Activated naive CD8-positive, alpha-beta T cell treated with anti-CD3 and anti-CD28 coated beads, Interleukin-2, amount 50 U/mL, for 24 hours (primary cell): ENCODE data around the gene SRC.

Experiments used
- ATAC-seq: fragments of 150-1000 bp; cut with Tn5 transposase; one replicate; pipeline ENCODE4 v1.10.0; 2021
- DNase-seq: peaks from one replicate; pipeline ENCODE4 v3.0.0; 2021
- H3K27ac Mint-ChIP-seq: one replicate; pipeline ENCODE4 v1.8.0; 2021; ENCODE audit warnings: mild to moderate bottlenecking, mixed read lengths
- H3K27me3 Mint-ChIP-seq: one replicate; pipeline ENCODE4 v1.8.0; 2021; ENCODE audit warnings: mixed read lengths
- H3K36me3 Mint-ChIP-seq: one replicate; pipeline ENCODE4 v1.8.0; 2021; ENCODE audit warnings: low read depth, mixed read lengths
- H3K4me1 Mint-ChIP-seq: one replicate; pipeline ENCODE4 v1.8.0; 2021; ENCODE audit warnings: mixed read lengths
- H3K4me3 Mint-ChIP-seq: one replicate; pipeline ENCODE4 v1.8.0; 2021; ENCODE audit warnings: mild to moderate bottlenecking, moderate library complexity, mixed read lengths
- H3K9me3 Mint-ChIP-seq: one replicate; pipeline ENCODE4 v1.8.0; 2021; ENCODE audit warnings: mixed read lengths

The SRC gene

DNA sequence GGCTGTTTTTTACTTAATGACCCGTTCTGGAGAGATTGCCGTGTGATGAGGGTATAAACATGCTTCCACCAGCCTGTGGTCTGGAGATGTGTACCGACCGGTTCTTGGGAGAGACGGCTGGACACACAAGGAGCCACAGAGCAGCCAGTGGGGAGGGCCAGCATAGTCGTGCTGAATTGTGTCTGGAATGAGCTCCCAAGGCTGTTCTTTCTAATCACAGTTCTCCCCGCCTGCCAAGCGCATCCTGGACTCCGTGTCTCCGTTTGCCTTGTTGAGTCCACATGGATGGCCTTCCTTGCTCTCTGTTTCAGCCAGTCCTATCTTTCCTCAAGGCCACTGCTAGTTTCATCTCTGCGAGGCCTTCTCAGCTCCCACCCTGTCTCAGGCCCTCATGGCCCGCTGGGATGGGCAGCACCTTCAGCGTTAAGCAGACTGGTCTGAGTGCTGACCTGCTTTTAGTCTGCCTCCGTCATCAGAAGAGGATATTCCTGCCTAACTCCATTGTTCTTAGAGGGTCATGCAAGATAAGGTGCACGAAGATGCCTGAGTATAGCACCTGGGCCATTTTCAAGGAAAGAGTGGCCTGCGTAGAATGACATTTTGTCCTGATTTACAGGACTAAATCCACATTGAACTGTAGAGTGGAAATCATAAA is 35.9 kb upstream of the SRC start:
- DNase-seq (no peak), ATAC-seq (no peak)
- H3K27me3 Mint-ChIP-seq, result no peaks in the 10 kb centered on the region
- no peak overlapping the region for H3K27ac Mint-ChIP-seq
- no peaks in the 10 kb centered on the region for H3K9me3 Mint-ChIP-seq
- H3K4me3 Mint-ChIP-seq, result no peak overlapping the region
- peaks cover 10% of the 10 kb centered on the region for H3K4me1 Mint-ChIP-seq
- peaks cover 18% of the 10 kb centered on the region for H3K36me3 Mint-ChIP-seq

DNA sequence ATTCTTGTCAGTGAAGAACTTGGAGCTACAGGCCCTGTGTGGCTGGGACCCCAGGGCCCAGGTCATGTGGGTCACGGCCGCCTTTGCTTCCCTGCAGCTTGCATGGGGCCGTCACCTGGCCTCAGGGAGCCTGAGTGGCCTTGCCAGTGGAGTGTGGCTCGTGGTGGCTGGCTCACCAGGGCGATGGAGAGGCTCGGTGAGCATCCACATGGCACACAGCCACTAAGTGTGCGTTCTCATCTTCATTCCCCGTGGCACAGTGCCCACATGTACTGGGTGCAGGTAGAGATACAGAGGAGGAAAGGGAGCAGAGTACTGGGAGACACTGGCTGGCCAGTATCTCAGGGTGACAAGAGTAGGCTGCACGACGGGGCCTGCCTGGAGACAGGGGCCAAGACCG is 35.0 kb upstream of the SRC start:
- DNase-seq, result no peak
- peaks cover 19% of the 10 kb centered on the region for H3K4me1 Mint-ChIP-seq
- no peak overlapping the region for H3K27ac Mint-ChIP-seq
- no peak overlapping the region for H3K4me3 Mint-ChIP-seq
- no peaks in the 10 kb centered on the region for H3K27me3 Mint-ChIP-seq
- no peak for ATAC-seq
- no peaks in the 10 kb centered on the region for H3K9me3 Mint-ChIP-seq
- H3K36me3 Mint-ChIP-seq, result peaks cover 18% of the 10 kb centered on the region

DNA sequence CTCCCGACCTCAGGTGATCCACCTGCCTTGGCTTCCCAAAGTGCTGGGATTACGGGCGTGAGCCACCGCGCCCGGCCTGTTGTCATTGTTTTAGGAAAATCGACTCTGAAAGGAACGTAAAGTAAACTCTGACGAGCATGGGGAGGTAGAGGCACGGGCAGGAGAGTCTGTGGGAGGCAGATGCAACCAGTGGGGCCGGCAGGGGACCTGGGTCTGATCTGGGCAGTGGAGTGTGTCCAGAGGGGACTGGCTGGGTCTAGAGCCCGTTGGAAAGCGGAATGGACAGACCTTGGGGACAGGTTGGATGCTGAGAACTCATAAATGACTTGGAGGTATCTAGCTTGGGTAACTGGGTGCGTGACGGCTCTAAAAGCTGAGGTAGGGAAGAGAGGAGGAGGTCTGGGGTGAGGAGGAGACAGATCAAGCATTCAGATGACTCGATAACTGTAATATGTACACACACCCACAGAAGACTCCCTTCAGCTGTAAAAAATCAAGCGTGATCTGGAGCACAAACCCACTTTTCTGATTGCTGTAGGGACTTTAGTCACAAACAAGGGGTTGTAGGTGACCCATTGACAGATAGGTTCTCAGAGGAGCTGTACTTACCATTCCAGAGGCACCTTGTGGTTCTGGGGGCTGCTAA is 34.1 kb upstream of the SRC start:
- Mint-ChIP-seq H3K9me3 (no peaks in the 10 kb centered on the region), H3K4me3 (no peak overlapping the region), H3K4me1 (peaks cover 28% of the 10 kb centered on the region), H3K27ac (no peak overlapping the region), H3K36me3 (peaks cover 20% of the 10 kb centered on the region), H3K27me3 (no peaks in the 10 kb centered on the region)
- DNase-seq (no peak), ATAC-seq (no peak)

DNA sequence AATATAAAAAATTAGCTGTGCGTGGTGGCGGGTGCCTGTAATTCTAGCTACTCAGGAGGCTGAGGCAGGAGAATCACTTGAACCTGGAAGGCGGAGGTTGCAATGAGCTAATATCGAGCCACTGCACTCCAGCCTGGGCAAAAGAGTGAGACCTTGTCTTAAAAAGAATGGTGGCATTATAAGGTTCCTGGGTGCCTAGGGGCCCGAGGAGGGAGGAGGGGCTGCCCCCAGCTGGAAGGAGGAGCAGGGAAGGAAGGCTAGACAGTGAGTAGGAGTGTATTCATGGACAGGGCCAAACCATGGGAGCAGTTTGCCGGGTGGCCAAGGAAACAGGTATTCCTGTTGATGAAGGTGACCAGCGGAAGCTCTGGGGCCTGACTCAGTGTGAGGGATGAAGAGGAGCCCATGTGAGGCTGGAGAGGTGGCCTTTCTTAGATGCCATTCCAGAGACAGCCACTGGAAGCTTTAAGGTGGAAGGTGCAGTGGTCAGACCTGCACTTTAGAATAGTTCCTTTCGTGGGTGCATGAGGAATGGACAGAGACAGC is 32.3 kb upstream of the SRC start:
- Mint-ChIP-seq H3K27ac (peak overlapping the region; percentile 50), H3K9me3 (no peaks in the 10 kb centered on the region), H3K4me3 (no peak overlapping the region), H3K4me1 (peaks cover 30% of the 10 kb centered on the region), H3K36me3 (peaks cover 11% of the 10 kb centered on the region), H3K27me3 (no peaks in the 10 kb centered on the region)
- no peak for DNase-seq
- ATAC-seq, result no peak

DNA sequence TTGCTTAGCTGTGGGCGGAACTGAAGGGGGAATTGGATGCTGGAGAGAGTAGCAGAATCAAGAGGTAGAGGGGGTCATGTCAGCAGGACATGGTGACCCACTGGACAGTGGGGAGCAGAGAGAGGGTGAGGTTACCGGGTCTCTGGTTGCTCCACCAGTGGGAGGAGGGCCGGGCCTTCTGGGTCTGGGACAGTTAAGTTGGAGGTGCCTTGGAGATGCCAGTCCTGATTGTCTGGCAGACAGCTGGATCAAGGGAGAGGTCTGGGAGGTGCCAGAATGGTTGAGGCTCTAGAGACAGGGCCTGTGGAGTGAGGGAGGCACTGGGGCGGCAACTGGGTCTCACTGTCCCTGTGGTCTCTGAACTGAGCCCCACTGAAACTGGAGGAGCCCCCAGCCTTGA is 31.8 kb upstream of the SRC start:
- H3K27me3 Mint-ChIP-seq, result no peaks in the 10 kb centered on the region
- no peaks in the 10 kb centered on the region for H3K9me3 Mint-ChIP-seq
- H3K27ac Mint-ChIP-seq, result peak overlapping the region; percentile 50
- no peak overlapping the region for H3K4me3 Mint-ChIP-seq
- H3K4me1 Mint-ChIP-seq, result peaks cover 30% of the 10 kb centered on the region
- DNase-seq, result no peak
- no peak for ATAC-seq
- peaks cover 8% of the 10 kb centered on the region for H3K36me3 Mint-ChIP-seq

DNA sequence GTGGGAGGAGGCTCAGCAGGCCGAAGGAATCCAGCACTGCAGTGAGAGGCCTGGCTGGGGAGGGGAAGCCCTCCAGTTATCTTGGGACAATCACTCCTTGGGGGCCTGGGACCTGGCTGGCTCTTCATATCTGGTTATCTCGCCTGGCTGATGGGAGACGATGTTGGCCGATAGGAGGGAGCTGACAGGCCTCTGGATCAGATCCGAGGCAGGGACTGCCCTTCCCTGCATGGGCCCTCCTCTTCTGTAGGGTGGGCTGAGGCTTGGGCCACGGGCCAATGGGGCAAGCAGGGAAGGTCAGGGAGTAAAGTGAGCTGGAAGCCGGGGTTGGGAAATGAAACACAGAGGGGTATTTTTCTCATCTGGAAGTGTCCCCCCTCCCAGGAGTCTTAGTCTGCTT is 31.3 kb upstream of the SRC start:
- ATAC-seq (no peak), DNase-seq (no peak)
- Mint-ChIP-seq H3K9me3 (no peaks in the 10 kb centered on the region), H3K4me1 (peaks cover 30% of the 10 kb centered on the region), H3K4me3 (no peak overlapping the region), H3K36me3 (peaks cover 8% of the 10 kb centered on the region), H3K27me3 (no peaks in the 10 kb centered on the region), H3K27ac (no peak overlapping the region)

DNA sequence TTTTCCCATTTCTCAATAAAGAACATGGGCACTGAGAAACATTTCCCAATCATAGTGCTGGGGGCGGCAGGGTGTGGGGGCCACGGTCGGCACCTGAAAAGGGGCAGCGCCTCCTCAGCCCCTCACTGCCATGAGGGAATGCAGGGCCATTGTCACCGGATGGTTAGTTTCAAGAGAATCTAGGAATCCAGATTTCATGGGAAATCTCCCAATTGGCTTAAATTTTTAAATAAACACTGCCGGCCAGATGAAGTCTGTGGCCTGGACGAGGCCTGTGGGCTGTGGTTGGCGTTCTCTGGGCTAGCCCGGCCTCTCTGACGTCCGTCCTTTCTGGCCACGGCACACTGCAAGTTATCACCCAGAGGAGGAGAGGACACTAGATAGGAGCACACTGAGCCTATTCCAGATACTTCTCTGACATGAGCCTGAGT is 30.9 kb upstream of the SRC start:
- Mint-ChIP-seq H3K36me3 (peaks cover 8% of the 10 kb centered on the region), H3K27ac (no peak overlapping the region)

DNA sequence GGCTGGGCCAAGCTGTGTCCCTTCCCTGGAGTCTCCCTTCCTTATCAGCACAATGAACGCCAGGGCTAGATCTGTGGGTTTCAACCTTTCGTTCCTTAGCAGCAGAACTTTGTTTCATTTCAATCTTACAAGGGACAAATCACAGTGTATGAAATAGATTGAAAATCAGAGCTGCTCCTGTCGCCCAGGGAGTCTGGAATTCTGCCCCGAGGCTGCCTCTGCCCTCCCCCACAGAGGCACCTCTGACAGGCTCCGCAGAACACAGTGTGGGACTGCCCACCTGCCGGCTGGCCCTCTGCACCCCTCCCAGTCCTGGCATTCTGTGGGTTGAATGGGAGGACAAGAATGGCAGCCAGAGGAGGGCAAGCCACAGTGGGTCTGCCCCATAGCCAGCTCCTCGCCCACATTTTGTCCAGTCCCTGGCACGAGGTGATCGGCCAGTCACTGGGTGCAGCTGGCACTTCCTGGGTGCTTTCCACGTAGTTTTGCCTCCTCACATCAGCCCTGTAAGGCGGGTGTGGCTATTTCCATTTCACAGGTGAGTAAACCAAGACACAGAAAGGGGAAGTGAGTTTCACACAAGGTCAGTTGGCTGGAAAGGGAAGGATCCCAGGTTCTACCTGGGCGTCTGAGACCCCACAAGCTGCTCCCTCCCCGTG is 30.4 kb upstream of the SRC start:
- Mint-ChIP-seq H3K9me3 (no peaks in the 10 kb centered on the region), H3K27ac (peak overlapping the region; percentile 72), H3K4me3 (no peak overlapping the region), H3K4me1 (peaks cover 30% of the 10 kb centered on the region), H3K36me3 (peaks cover 6% of the 10 kb centered on the region), H3K27me3 (no peaks in the 10 kb centered on the region)
- peak; percentile 10 for ATAC-seq
- no peak for DNase-seq

More for the DNA sequence above, 30.9 kb upstream of the SRC start:
- H3K9me3 Mint-ChIP-seq, result no peaks in the 10 kb centered on the region
- H3K27me3 Mint-ChIP-seq, result no peaks in the 10 kb centered on the region
- DNase-seq, result no peak
- H3K4me3 Mint-ChIP-seq, result no peak overlapping the region
- no peak for ATAC-seq
- H3K4me1 Mint-ChIP-seq, result peaks cover 30% of the 10 kb centered on the region

DNA sequence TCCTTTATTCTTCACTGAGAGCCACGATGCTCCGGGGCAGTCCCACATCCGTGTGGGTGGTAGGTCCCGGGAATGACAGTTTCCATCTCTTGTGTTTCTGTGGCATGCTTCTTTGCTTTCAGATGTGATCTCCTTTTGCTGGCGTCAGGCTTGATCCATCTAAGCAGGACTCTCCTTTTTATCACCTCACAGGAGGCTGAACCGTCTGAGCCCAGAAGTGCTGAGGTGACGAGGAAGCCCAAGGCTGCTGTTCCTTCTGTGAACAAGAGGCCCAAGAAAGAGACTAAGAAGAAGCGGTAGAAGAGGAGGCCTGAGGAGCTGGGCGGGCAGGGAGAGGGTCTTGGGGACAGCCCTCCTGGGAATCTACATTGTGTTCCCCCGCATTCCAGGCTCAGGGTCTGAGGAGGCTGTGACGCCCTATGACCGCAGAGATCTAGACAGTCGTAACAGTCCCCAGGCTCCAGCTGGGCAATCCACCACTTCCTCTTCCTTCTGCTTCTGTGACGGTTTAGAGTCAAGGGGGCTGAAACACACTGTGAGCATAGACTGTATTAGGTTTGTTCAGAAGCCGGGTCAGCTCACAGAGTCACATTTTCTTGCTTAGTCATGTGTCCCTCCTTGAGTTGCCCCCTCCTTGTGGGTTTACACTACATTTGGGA is 29.7 kb upstream of the SRC start:
- no peaks in the 10 kb centered on the region for H3K9me3 Mint-ChIP-seq
- DNase-seq (no peak), ATAC-seq (peak; percentile 65)
- H3K4me3 Mint-ChIP-seq, result no peak overlapping the region
- H3K36me3 Mint-ChIP-seq, result peaks cover 2% of the 10 kb centered on the region
- H3K27ac Mint-ChIP-seq, result peak overlapping the region; percentile 72
- no peaks in the 10 kb centered on the region for H3K27me3 Mint-ChIP-seq
- H3K4me1 Mint-ChIP-seq, result peaks cover 30% of the 10 kb centered on the region

DNA sequence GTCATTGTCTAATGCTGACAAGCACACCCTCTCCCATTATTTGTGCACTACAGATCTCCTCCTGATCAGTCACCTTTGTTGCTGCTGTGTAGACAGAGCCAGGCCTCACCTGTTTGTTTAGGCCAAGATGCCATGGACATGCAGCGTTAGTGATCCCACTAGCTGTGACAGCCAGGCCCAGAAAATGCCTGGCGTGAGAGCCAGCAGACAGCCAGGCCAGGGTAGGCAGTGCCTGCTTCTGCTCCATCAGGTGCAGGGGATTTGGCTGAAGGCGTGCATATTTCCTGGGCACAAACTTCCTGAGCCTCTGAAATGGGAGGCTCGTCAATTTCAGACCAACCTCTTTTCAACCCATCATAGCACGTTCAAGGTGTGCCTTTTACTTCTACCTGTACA is 29.2 kb upstream of the SRC start:
- no peak for ATAC-seq
- no peak for DNase-seq
- Mint-ChIP-seq H3K27me3 (no peaks in the 10 kb centered on the region), H3K9me3 (no peaks in the 10 kb centered on the region), H3K27ac (peak overlapping the region; percentile 72), H3K36me3 (peaks cover 2% of the 10 kb centered on the region), H3K4me3 (no peak overlapping the region), H3K4me1 (peaks cover 30% of the 10 kb centered on the region)

DNA sequence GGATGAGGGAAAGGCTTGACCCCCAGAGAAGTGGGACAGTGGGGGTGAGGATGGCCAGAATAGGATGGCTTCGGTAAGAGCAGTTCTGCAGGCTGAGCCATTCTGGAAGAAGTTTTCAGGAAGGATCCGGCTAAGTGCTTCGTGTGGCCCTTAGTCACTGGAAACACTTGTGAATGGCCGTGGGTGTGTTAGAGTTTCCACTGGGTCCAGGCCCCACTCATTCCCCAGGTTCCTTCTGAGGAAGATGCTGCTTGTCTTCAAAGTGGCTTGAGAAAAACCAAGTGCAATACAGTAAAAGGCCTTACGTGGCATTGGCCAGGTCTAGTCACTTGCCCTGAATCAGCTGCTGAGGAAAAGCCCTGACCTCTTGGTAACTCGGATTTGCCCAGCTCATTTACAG is 28.6 kb upstream of the SRC start:
- Mint-ChIP-seq H3K36me3 (peaks cover 2% of the 10 kb centered on the region), H3K4me3 (no peak overlapping the region)

DNA sequence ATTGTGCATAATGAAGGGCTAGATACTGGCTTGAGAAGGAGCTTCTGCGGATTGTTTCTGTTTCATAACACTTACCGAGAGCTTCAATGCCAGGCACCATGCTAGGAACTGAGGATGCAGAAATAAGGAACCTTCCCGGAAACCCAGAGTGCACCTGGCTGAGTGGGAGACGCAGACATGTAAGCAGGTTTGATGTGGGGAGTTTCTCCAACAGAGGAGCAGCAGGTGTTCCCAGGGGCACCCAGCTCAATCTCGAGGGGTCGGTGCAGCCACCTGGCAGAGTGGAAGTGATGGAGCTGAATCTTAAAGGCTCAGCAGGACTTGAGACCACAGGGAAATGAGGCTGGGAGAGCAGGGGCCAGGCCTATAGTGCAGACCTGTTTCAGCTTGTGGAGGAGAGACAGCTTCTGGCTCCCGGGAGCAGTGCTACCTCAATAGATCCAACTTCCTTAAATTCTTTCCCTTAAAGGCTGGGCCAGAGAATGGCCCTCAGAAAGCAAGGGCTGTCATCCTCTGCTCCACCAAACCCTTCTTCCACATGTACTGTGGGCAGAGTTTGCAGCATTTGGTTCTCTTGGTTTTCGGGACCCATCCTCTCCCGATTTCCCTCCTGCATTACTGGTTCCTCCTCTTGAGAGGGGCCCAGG is 27.8 kb upstream of the SRC start:
- DNase-seq (no peak), ATAC-seq (no peak)
- H3K4me1 Mint-ChIP-seq, result peaks cover 30% of the 10 kb centered on the region
- H3K27me3 Mint-ChIP-seq, result no peaks in the 10 kb centered on the region
- peaks cover 7% of the 10 kb centered on the region for H3K36me3 Mint-ChIP-seq
- peak overlapping the region; percentile 44 for H3K27ac Mint-ChIP-seq
- H3K9me3 Mint-ChIP-seq, result no peaks in the 10 kb centered on the region
- no peak overlapping the region for H3K4me3 Mint-ChIP-seq

More for the DNA sequence above, 28.6 kb upstream of the SRC start:
- H3K4me1 Mint-ChIP-seq, result peaks cover 30% of the 10 kb centered on the region
- DNase-seq (no peak), ATAC-seq (no peak)
- peak overlapping the region; percentile 44 for H3K27ac Mint-ChIP-seq
- H3K9me3 Mint-ChIP-seq, result no peaks in the 10 kb centered on the region
- no peaks in the 10 kb centered on the region for H3K27me3 Mint-ChIP-seq

DNA sequence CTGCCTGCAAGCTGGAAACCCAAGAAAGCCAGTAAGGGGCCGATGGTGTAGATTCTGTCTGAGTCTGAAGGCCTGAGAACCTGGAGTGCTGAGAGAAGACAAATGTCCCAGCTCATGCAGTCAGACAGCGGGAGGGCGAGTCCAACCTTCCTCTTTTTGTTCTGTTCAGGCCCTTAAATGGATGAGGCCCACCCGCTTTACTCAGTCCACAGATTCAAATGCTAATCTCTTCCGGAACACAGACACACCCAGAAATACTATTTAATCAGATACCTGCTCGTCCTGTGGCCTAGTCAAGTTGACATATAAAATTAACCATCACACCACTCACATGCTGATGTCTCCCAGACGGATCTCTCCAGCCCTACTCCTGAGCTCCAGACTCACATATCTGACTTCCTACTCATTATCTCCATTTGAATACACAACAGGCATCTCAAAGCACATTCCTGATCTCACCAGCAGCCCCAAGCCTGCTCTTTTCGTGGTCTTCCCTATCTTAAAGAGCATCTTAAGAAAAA is 26.7 kb upstream of the SRC start:
- ATAC-seq, result no peak
- peaks cover 7% of the 10 kb centered on the region for H3K36me3 Mint-ChIP-seq
- no peak for DNase-seq
- H3K9me3 Mint-ChIP-seq, result no peaks in the 10 kb centered on the region
- no peak overlapping the region for H3K4me3 Mint-ChIP-seq
- H3K27me3 Mint-ChIP-seq, result no peaks in the 10 kb centered on the region
- peaks cover 26% of the 10 kb centered on the region for H3K4me1 Mint-ChIP-seq
- H3K27ac Mint-ChIP-seq, result no peak overlapping the region

DNA sequence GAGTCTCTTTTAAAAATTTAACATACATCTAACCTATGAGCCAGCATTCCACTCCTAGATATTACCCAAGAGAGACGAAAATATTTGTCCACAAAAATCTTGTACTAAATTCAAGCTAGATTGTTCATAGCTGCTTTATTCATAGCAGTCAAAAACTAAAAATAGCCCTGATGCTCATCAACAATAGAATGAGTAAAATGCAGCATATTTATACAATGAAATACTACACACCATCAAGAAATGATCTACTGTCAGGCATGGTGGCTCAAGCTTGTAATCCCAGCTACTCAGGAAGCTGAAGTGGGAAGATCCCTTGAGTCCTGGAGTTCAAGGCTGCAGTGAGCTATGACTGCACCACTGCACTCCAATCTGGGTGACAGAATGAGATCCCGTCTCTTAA is 22.0 kb upstream of the SRC start:
- H3K27me3 Mint-ChIP-seq, result no peaks in the 10 kb centered on the region
- DNase-seq (no peak), ATAC-seq (no peak)
- H3K36me3 Mint-ChIP-seq, result peaks cover 4% of the 10 kb centered on the region
- H3K4me1 Mint-ChIP-seq, result no peaks in the 10 kb centered on the region
- no peaks in the 10 kb centered on the region for H3K9me3 Mint-ChIP-seq
- no peak overlapping the region for H3K27ac Mint-ChIP-seq
- H3K4me3 Mint-ChIP-seq, result no peak overlapping the region
